Left ventricle myocardium superior (tissue), 1 donor: ENCODE data around the gene SLC36A4. TPM values are rescaled to one million over a fixed set of nuclear protein-coding genes. Genes with fewer than 3 reads are reported as not detected.
"Not testable (repeated sequence)": the region's sequence is repeated elsewhere in the genome, so short reads cannot be mapped to it uniquely, and the experiment has no call there.

Experiments used
- ATAC-seq: fragments of 200-7000 bp; cut with Tn5 transposase; one replicate; pipeline ENCODE4 v1.9.1; 2020; ENCODE audit warnings: mild to moderate bottlenecking, moderate library complexity
- DNase-seq: peaks from one replicate; pipeline ENCODE4 v3.0.0-alpha.2; 2020
- intact Hi-C: fragments of 100-400 bp; cut with micrococcal nuclease; formaldehyde crosslinking; loops from one replicate; pipeline ENCODE4 v1.11.0; 2022
- total RNA-seq: library from RNA; stranded (reverse); fragmentation: NEBNext Ultra II Directional; extraction: Animal tissue kit (Norgen Biotek cat#: 25700); gene quantifications from one replicate; pipeline ENCODE4 v1.2.1, GENCODE V29; 2021
- donor health status: DM: no; HTN: yes; CAD: no; lungs with severe emphysema.

SLC36A4 gene
- total RNA-seq, 1 donor from 2014 or later, result 6.9 TPM

- intact Hi-C loops, result no loop called here
- ATAC-seq (no peak), DNase-seq (no peak)
These were observed 64.2 kb downstream of the SLC36A4 start for GRCh38 chr11:93133488-93134109.

GRCh38 chr11:93132836-93133235, 65.0 kb downstream of the SLC36A4 start:
- intact Hi-C loops, result no loop called here
- no peak for ATAC-seq
- no peak for DNase-seq

- intact Hi-C loops, result no loop called here
- ATAC-seq, result no peak
- no peak for DNase-seq
These were observed 66.1 kb downstream of the SLC36A4 start for GRCh38 chr11:93131709-93132108.

GRCh38 chr11:93128574-93128973, 69.2 kb downstream of the SLC36A4 start:
- no peak for ATAC-seq

GRCh38 chr11:93123351-93123898, 74.4 kb downstream of the SLC36A4 start:
- peak; percentile 68 for DNase-seq
- peak; percentile 91 for ATAC-seq
- intact Hi-C loops, result no loop called here

More at GRCh38 chr11:93128574-93128973, 69.2 kb downstream of the SLC36A4 start:
- intact Hi-C loops, result no loop called here
- DNase-seq, result no peak

- no peak for DNase-seq
- ATAC-seq, result no peak
- intact Hi-C loops, result no loop called here
These were observed 75.1 kb downstream of the SLC36A4 start for GRCh38 chr11:93122535-93123235.

GRCh38 chr11:93118276-93118675, 79.5 kb downstream of the SLC36A4 start:
- intact Hi-C loops, result no loop called here
- no peak for DNase-seq
- ATAC-seq, result no peak

GRCh38 chr11:93117565-93117964, 80.2 kb downstream of the SLC36A4 start:
- intact Hi-C loops, result no loop called here
- DNase-seq, result no peak
- ATAC-seq, result no peak

- intact Hi-C loops, result no loop called here
- DNase-seq, result no peak
- no peak for ATAC-seq
These were observed 81.0 kb downstream of the SLC36A4 start for GRCh38 chr11:93116641-93117441.

GRCh38 chr11:93114304-93114703, 83.5 kb downstream of the SLC36A4 start:
- ATAC-seq (no peak), DNase-seq (no peak)
- intact Hi-C loops, result no loop called here

GRCh38 chr11:93113824-93114223, 84.0 kb downstream of the SLC36A4 start:
- ATAC-seq (no peak), DNase-seq (no peak)
- intact Hi-C loops, result no loop called here

- intact Hi-C loops, ATAC-seq, DNase-seq: not testable (repeated sequence)
These were observed 86.6 kb downstream of the SLC36A4 start for GRCh38 chr11:93111147-93111546.

GRCh38 chr11:93100211-93100610, 97.6 kb downstream of the SLC36A4 start:
- intact Hi-C loops, result no loop called here
- no peak for DNase-seq

GRCh38 chr11:93099806-93100205, 98.0 kb downstream of the SLC36A4 start:
- DNase-seq, result no peak
- intact Hi-C loops, result no loop called here
- no peak for ATAC-seq

More at GRCh38 chr11:93100211-93100610, 97.6 kb downstream of the SLC36A4 start:
- ATAC-seq, result no peak

Other genes with a start within 250 kb of the SLC36A4 start
- not detected for gene MTNR1B, start 228.3 kb downstream of the SLC36A4 start, total RNA-seq
- gene DEUP1, start 132.8 kb upstream of the SLC36A4 start, total RNA-seq, result not detected